MCF 10A (cell line): ENCODE results near the gene R3HDM4. TPM values are rescaled to one million over a fixed set of nuclear protein-coding genes. Genes with fewer than 3 reads are reported as not detected.

ENCODE experiments used
- BruUV-seq: library from RNA; stranded (reverse); fragments of 400-500 nt; replicated peaks from 2 replicates; lab custom pipeline; 2021; lab: Mats Ljungman, UMichigan
- CTCF ChIA-PET: fragments of 300-600 bp; sonication (Branson Sonifier 250); formaldehyde crosslinking; extraction: SDS; loops from one replicate; lab custom pipeline; 2021; ENCODE audit warnings: antibody characterized with exemption, inconsistent platforms; lab: Yijun Ruan, JAX
- POLR2A ChIA-PET: fragments of 300-600, 350-650 bp; sonication (Branson Sonifier 250); formaldehyde crosslinking; extraction: SDS; loops from one replicate; lab custom pipeline; 2020; ENCODE audit warnings: antibody characterized with exemption, inconsistent platforms; lab: Yijun Ruan, JAX
- DNase-seq: peaks from one replicate; pipeline ENCODE4 v3.0.0-alpha.2; 2018; ENCODE audit not compliant: unreplicated experiment
- H3K27ac Mint-ChIP-seq: one replicate; pipeline ENCODE4 v1.8.0; 2022; ENCODE audit warnings: mild to moderate bottlenecking, low read depth, mixed read lengths; ENCODE audit not compliant: unreplicated experiment
- H3K27me3 Mint-ChIP-seq: one replicate; pipeline ENCODE4 v1.8.0; 2022; ENCODE audit warnings: mixed read lengths; ENCODE audit not compliant: insufficient read depth, unreplicated experiment
- H3K36me3 Mint-ChIP-seq: one replicate; pipeline ENCODE4 v1.8.0; 2022; ENCODE audit warnings: mild to moderate bottlenecking, moderate library complexity, mixed read lengths; ENCODE audit not compliant: insufficient read depth, unreplicated experiment
- H3K4me1 Mint-ChIP-seq: one replicate; pipeline ENCODE4 v1.8.0; 2022; ENCODE audit warnings: mixed read lengths; ENCODE audit not compliant: insufficient read depth, unreplicated experiment
- H3K4me3 Mint-ChIP-seq: one replicate; pipeline ENCODE4 v1.8.0; 2022; ENCODE audit warnings: mild to moderate bottlenecking, moderate library complexity, mixed read lengths; ENCODE audit not compliant: unreplicated experiment
- H3K9me3 Mint-ChIP-seq: one replicate; pipeline ENCODE4 v1.8.0; 2022; ENCODE audit warnings: mixed read lengths; ENCODE audit not compliant: unreplicated experiment
- intact Hi-C: fragments of 100-400 bp; cut with micrococcal nuclease; formaldehyde crosslinking; loops from 2 replicates; pipeline ENCODE4 v1.14.1; 2022
- total RNA-seq: library from RNA; stranded (reverse); gene quantifications from 2 replicates; pipeline ENCODE4 v1.2.3, GENCODE V29; 2022
- TF ChIP-seq, protein P1 (sequence below): fragments of 200-600 bp; IDR thresholded peaks from one replicate; pipeline ENCODE4 v1.8.0; 2022; ENCODE audit warnings: antibody characterized with exemption, mild to moderate bottlenecking; ENCODE audit not compliant: unreplicated experiment

R3HDM4 gene
- total RNA-seq, 1 experiment from 2014 or later, result 73.6 TPM

DNA sequence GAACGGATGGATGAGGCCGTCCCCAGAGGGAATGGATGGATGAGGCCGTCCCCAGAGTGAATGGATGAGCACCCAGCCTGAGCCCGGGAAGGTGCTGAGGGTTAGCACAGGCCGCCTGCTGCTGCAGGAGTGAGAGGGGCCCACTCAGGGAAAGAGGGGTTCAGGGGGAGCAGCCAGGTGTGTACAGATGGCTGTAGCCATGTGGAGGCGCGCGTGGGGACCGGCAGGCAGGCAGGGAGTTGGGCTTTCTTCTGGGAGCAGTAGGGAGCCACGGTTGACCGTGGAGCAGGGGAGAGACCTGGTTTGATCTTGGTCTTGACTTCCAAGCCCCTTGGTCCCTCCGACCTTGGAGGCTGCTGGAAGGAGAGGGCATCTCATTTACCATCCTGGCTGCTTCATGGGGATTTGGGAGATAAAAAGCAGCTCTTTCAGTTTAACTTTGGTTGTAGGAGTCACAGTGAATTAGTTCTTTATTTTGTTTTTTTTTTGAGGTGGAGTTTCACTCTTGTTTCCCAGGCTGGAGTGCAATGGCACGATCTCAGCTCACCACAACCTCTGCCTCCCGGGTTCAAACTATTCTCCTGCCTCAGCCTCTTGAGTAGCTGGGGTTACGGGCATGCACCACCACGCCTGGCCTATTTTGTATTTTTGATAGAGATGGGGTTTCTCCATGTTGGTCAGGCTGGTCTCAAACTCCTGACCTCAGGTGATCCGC is 37.5 kb upstream of the R3HDM4 start:
- intact Hi-C loops, result no loop called here
- H3K9me3 Mint-ChIP-seq, result no peaks in the 10 kb centered on the region
- no peaks in the 10 kb centered on the region for H3K4me1 Mint-ChIP-seq
- TF ChIP-seq, protein P1, sequence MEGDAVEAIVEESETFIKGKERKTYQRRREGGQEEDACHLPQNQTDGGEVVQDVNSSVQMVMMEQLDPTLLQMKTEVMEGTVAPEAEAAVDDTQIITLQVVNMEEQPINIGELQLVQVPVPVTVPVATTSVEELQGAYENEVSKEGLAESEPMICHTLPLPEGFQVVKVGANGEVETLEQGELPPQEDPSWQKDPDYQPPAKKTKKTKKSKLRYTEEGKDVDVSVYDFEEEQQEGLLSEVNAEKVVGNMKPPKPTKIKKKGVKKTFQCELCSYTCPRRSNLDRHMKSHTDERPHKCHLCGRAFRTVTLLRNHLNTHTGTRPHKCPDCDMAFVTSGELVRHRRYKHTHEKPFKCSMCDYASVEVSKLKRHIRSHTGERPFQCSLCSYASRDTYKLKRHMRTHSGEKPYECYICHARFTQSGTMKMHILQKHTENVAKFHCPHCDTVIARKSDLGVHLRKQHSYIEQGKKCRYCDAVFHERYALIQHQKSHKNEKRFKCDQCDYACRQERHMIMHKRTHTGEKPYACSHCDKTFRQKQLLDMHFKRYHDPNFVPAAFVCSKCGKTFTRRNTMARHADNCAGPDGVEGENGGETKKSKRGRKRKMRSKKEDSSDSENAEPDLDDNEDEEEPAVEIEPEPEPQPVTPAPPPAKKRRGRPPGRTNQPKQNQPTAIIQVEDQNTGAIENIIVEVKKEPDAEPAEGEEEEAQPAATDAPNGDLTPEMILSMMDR, result no peak
- BruUV-seq, result no TSS peak
- H3K27ac Mint-ChIP-seq, result no peak overlapping the region
- H3K27me3 Mint-ChIP-seq, result no peaks in the 10 kb centered on the region
- H3K4me3 Mint-ChIP-seq, result no peak overlapping the region
- CTCF ChIA-PET, result no interaction called here
- POLR2A ChIA-PET, result no interaction called here
- peaks cover 5% of the 10 kb centered on the region for H3K36me3 Mint-ChIP-seq
- no peak for DNase-seq

DNA sequence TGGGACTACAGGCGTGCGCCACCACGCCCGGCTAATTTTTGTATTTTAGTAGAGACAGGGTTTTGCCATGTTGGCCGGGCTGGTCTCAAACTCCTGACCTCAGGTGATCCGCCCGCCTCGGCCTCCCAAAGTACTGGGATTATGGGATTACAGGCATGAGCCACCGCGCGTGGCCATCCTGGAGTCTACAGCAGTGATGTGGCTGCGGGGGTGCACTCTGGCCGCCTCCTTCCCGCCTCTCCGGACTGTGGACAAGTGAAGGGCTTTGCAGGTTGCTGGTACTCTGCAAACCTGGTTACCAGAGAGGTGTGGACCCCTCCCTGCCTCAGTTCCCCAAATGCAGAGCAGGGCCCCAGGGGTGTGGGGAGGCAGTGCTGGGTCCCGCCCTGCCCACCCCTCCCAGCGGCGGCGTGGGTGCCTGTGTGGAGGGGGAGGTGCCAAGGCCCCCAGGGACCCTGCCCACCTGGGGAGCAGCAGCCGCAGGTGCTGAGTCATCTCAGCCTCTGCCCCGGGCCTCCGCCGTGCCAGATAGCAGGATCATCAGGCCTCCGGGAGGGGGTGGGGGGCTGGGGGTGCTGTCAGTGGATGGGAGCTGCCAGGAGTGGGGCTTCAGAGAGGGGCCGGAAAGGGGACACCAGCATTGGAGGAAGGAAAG is 36.0 kb upstream of the R3HDM4 start:
- no peaks in the 10 kb centered on the region for H3K27me3 Mint-ChIP-seq
- no peak overlapping the region for H3K4me3 Mint-ChIP-seq
- BruUV-seq, result no TSS peak
- TF ChIP-seq, protein P1, result no peak
- peaks cover 8% of the 10 kb centered on the region for H3K4me1 Mint-ChIP-seq
- peaks cover 5% of the 10 kb centered on the region for H3K36me3 Mint-ChIP-seq
- ChIA-PET CTCF (interaction anchor here (0.6 kb wide), 1 partner anchor 178 kb away, joined by 4 read pairs; no protein-coding TSS in a partner anchor), POLR2A (no interaction called here)
- no peaks in the 10 kb centered on the region for H3K9me3 Mint-ChIP-seq
- no peak overlapping the region for H3K27ac Mint-ChIP-seq
- no peak for DNase-seq
- intact Hi-C loops, result no loop called here

DNA sequence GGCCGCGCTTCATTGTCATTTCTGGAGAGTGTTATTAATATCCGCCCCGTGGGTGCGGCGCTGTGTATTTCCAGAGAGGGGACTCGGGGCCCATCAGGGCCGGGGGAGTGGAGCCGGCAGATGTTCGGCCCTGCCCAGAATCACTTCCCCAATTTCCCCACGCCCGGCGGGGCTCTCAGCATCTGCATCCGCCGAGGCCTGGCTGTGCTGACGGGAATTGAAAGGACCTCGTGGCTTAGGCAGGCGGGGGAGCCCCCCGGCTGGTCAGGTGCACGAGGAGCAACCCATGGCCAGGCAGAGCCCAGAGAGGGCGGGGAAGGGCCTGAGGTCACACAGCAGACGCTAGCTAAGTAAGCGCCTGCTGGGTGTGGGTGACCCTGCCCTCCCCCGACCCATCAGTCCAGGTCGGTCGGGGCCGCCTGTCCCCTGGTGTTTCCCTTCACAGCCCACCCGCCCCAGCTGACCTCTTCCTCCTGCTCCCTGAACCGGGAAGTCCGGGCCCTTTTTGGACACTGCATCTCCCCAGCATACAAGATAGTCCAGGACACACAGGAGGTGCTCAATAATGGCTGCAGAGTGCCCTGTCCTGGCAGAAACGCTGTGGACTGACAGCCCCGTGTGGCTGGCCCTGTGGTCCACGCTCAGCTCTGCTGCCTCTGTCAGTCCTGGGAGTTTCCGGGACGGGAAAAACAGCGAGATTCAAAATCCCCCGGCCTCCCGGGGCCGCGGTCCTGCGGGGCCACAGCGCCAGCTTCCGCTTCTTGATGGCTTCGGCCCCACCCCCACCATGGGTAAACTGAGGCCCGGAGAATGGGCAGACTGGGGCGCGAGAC is 34.9 kb upstream of the R3HDM4 start:
- BruUV-seq, result no TSS peak
- H3K9me3 Mint-ChIP-seq, result no peaks in the 10 kb centered on the region
- POLR2A ChIA-PET, result no interaction called here
- intact Hi-C loops, result no loop called here
- H3K27ac Mint-ChIP-seq, result no peak overlapping the region
- peaks cover 8% of the 10 kb centered on the region for H3K4me1 Mint-ChIP-seq
- no peak overlapping the region for H3K4me3 Mint-ChIP-seq
- H3K36me3 Mint-ChIP-seq, result peaks cover 5% of the 10 kb centered on the region
- TF ChIP-seq, protein P1, result no peak
- DNase-seq, result no peak
- CTCF ChIA-PET, result no interaction called here
- no peaks in the 10 kb centered on the region for H3K27me3 Mint-ChIP-seq
